Lung (tissue), 16 donors: ENCODE data around the gene MTRF1. TPM values are rescaled to one million over a fixed set of nuclear protein-coding genes. Genes with fewer than 3 reads are reported as not detected.
A peak's percentile ranks its signal among the peaks of the same experiment; 100 is the strongest.

Experiments
- ATAC-seq: fragments of 200-7000 bp; cut with Tn5 transposase; one replicate; pipeline ENCODE4 v1.9.1; 2020; ENCODE audit warnings: moderate number of reproducible peaks; ENCODE audit not compliant: insufficient read depth, low FRiP score
- DNase-seq, 3 donors: peaks; one replicate each; pipeline ENCODE4 v3.0.0-alpha.2; 2013 to 2017
- H3K27ac ChIP-seq, 2 donors: one replicate each; pipeline ENCODE4 v1.5.1; 2013; ENCODE audit warnings: mild to moderate bottlenecking in 2 of 2, moderate library complexity in 2 of 2, control low read depth in 1 of 2, inconsistent platforms in 1 of 2, low read depth in 1 of 2, low read length in 1 of 2
- H3K27me3 ChIP-seq, 3 donors: one replicate each; pipeline ENCODE4 v1.5.1; 2013; ENCODE audit warnings: low read length in 2 of 3; ENCODE audit not compliant: control insufficient read depth in 3 of 3, insufficient read depth in 3 of 3
- H3K36me3 ChIP-seq, 4 donors: one replicate each; pipeline ENCODE4 v1.5.1; 2013; ENCODE audit warnings: low read length in 4 of 4, mild to moderate bottlenecking in 1 of 4, moderate library complexity in 1 of 4; ENCODE audit not compliant: control insufficient read depth in 4 of 4, insufficient read depth in 4 of 4
- H3K4me1 ChIP-seq, 5 donors: one replicate each; pipeline ENCODE4 v1.5.1; 2013; ENCODE audit warnings: low read length in 5 of 5, mild to moderate bottlenecking in 2 of 5, moderate library complexity in 1 of 5; ENCODE audit not compliant: control insufficient read depth in 5 of 5, insufficient read depth in 5 of 5
- H3K4me3 ChIP-seq: one replicate; pipeline ENCODE4 v1.5.1; 2013; ENCODE audit warnings: mild to moderate bottlenecking, control low read depth, moderate library complexity
- H3K9ac ChIP-seq, 2 donors: one replicate each; pipeline ENCODE4 v1.5.1; 2013; ENCODE audit warnings: low read length in 2 of 2, control low read depth in 1 of 2; ENCODE audit not compliant: insufficient read depth in 1 of 2
- H3K9me3 ChIP-seq, 4 donors: one replicate each; pipeline ENCODE4 v1.5.1; 2013; ENCODE audit warnings: low read length in 3 of 4, mild to moderate bottlenecking in 1 of 4, moderate library complexity in 1 of 4; ENCODE audit not compliant: control insufficient read depth in 4 of 4, insufficient read depth in 3 of 4
- WGBS, 2 donors: extraction: QIAGEN DNeasy Blood & Tissue Kit; methylation state at CpG; one replicate each; pipeline ENCODE4 v1.1.7; 2013; 5-methylcytosine and 5-hydroxymethylcytosine counted together
- long read RNA-seq, 5 donors: transcript quantifications; one replicate each; lab custom pipeline, GENCODE V29; 2026
- polyA plus RNA-seq, 2 donors: library from polyadenylated mRNA; stranded (reverse); fragments of 200-250 nt; gene quantifications; one replicate each; pipeline ENCODE4 v1.2.1, GENCODE V29; 2013
- total RNA-seq, 2 donors: library from RNA; depleted of rRNA in 1 of 2; stranded (reverse); fragments of >200 nt in 1 of 2; gene quantifications; one replicate each; pipeline ENCODE4 v1.2.1, GENCODE V29; 2014 to 2021
- TF ChIP-seq, protein P1 (sequence below): IDR thresholded peaks from 2 replicates; pipeline ENCODE4 v1.5.1; 2012; ENCODE audit warnings: mild to moderate bottlenecking; ENCODE audit errors: control extremely low read depth, extremely low read depth
- donor health status: control.
- donor health status: control.
- donor health status: Bipolar disorder and iron deficiency.
- donor health status: healthy.
- donor health status: DM: yes; HTN: yes; CAD: no.

Gene MTRF1
- 10 to 100 TPM in 1 of 2 donors, 1 to 10 TPM in 1; 7.8 to 22.0 TPM for total RNA-seq
- 1 to 10 TPM; 6.7 to 9.4 TPM for polyA plus RNA-seq
- long read RNA-seq, donor 1, partial matches to known transcripts = 0 of 3 reads
- long read RNA-seq, donor 1, other reads (novel, unspliced or antisense) = 0 of 3 reads
- long read RNA-seq, donor 2 = 0 reads
- long read RNA-seq, donor 3, partial matches to known transcripts = 0 of 1 reads
- long read RNA-seq, donor 3, other reads (novel, unspliced or antisense) = 0 of 1 reads
- long read RNA-seq, donor 4, partial matches to known transcripts = 0 of 1 reads
- long read RNA-seq, donor 4, other reads (novel, unspliced or antisense) = 0 of 1 reads
- long read RNA-seq, donor 5, partial matches to known transcripts = 18 of 24 reads
- long read RNA-seq, donor 5, other reads (novel, unspliced or antisense) = 6 of 24 reads

- 0 to 1% methylated on average over 32 of the region's 32 CpGs for WGBS, 2 donors
- Histone ChIP-seq H3K36me3 (peaks cover 5 to 16% (median 8%) of the 10 kb centered on the region in 4 donors), H3K9ac (peak within 1 kb of the TSS in 1 of 2 donors; percentile 88), H3K4me3 (peak within 1 kb of the TSS; percentile 83), H3K27me3 (no peaks in the 10 kb centered on the region), H3K4me1 (peaks cover 0 to 5% (median 3%) of the 10 kb centered on the region in 5 donors), H3K27ac (peak within 1 kb of the TSS; percentile 83 to 92), H3K9me3 (peaks cover 0 to 5% (median 1%) of the 10 kb centered on the region in 4 donors)
- DNase-seq (peak; percentile 82 to 92 (median 92)), ATAC-seq (peak; percentile 93)
- TF ChIP-seq, protein P1, sequence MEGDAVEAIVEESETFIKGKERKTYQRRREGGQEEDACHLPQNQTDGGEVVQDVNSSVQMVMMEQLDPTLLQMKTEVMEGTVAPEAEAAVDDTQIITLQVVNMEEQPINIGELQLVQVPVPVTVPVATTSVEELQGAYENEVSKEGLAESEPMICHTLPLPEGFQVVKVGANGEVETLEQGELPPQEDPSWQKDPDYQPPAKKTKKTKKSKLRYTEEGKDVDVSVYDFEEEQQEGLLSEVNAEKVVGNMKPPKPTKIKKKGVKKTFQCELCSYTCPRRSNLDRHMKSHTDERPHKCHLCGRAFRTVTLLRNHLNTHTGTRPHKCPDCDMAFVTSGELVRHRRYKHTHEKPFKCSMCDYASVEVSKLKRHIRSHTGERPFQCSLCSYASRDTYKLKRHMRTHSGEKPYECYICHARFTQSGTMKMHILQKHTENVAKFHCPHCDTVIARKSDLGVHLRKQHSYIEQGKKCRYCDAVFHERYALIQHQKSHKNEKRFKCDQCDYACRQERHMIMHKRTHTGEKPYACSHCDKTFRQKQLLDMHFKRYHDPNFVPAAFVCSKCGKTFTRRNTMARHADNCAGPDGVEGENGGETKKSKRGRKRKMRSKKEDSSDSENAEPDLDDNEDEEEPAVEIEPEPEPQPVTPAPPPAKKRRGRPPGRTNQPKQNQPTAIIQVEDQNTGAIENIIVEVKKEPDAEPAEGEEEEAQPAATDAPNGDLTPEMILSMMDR = no peak
Measured at GRCh38 chr13:41263261-41263971, at the start of gene MTRF1. Gene MTRF1 (minus strand): TSS chr13:41263576. CDS start chr13:41260907, 2,669 bp downstream.

- DNase-seq (no peak), ATAC-seq (no peak)
- Histone ChIP-seq H3K4me1 (peaks cover 0 to 27% (median 13%) of the 10 kb centered on the region in 5 donors), H3K9me3 (no peaks in the 10 kb centered on the region), H3K27ac (no peak overlapping the region), H3K4me3 (no peak overlapping the region), H3K36me3 (no peaks in the 10 kb centered on the region), H3K9ac (peak overlapping the region; percentile 19 to 69), H3K27me3 (no peaks in the 10 kb centered on the region)
- 69 to 72% methylated on average over 5 of the region's 5 CpGs for WGBS, 2 donors
- TF ChIP-seq, protein P1 = no peak
Measured at GRCh38 chr13:41313117-41313516, 49.7 kb upstream of the MTRF1 start.

GRCh38 chr13:41312176-41312500 is 48.8 kb upstream of the MTRF1 start:
- Histone ChIP-seq H3K9me3 (no peaks in the 10 kb centered on the region), H3K4me1 (peaks cover 0 to 24% (median 13%) of the 10 kb centered on the region in 5 donors), H3K4me3 (peak overlapping the region; percentile 85), H3K27ac (peak overlapping the region; percentile 88 to 98), H3K36me3 (no peaks in the 10 kb centered on the region), H3K27me3 (no peaks in the 10 kb centered on the region), H3K9ac (peak overlapping the region; percentile 26 to 69)
- TF ChIP-seq, protein P1 = no peak
- 0 to 1% methylated on average over 11 of the region's 11 CpGs for WGBS, 2 donors
- ATAC-seq = no peak
- DNase-seq = peak in 2 of 3 donors; percentile 75 to 80
